WI38 (cell line): Measurements from ENCODE around the gene GCH1.

Experiments
- H3K4me3 ChIP-seq: 2 replicates; pipeline ENCODE4 v1.5.1; 2011; ENCODE audit warnings: low read depth, mild to moderate bottlenecking, control low read depth, low read length
- TF ChIP-seq, protein P1 (sequence below): IDR thresholded peaks from 2 replicates; pipeline ENCODE4 v1.5.1; 2012; ENCODE audit warnings: low read depth, mild to moderate bottlenecking, control low read depth, low read length

GCH1 gene, protein sequence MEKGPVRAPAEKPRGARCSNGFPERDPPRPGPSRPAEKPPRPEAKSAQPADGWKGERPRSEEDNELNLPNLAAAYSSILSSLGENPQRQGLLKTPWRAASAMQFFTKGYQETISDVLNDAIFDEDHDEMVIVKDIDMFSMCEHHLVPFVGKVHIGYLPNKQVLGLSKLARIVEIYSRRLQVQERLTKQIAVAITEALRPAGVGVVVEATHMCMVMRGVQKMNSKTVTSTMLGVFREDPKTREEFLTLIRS

DNA sequence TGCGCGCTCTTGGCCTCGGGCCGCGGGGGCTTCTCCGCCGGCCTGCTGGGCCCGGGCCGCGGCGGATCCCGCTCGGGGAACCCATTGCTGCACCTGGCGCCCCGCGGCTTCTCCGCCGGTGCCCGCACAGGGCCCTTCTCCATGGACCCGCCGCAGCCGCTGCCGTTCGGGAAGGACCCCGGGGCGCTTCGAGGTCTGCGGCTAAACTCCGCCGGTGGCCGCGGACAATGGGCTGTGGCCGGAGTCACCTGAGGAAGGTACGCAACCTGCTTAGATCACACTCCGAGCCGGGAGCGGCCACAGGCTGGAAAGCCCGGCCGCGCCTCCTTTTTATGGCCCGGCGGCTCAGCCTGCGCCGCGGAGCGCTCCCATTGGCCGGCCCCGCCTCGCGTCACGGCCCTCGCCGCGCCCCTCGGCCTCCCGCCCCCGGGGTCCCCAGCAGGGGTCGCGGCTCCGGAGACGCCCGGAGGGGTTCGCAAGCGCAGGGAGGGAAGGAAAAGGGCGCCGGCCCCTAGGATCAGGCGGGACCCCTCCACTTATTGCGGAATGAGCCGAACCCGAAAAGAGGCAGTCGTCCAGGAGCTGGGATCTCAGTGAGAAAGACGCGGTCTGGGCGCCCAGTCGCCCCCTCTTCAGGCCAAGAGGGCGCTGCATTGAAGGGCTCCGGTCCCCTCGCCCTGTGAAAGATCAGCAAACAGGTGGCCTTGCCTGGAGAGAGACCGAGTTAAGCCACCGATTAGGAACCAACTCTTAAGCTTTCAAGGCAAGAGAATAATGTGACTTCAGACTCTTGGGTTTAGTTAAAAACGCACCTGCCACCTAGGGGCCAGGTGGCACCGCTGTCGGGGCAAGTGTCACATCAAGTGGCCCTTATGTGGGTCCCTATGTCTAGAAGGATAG is at the start of gene GCH1:
TSS of gene GCH1 (minus strand) at position 306 of the 900 bp plus-strand sequence. CDS start at position 143, 163 bp downstream.
- TF ChIP-seq, protein P1, sequence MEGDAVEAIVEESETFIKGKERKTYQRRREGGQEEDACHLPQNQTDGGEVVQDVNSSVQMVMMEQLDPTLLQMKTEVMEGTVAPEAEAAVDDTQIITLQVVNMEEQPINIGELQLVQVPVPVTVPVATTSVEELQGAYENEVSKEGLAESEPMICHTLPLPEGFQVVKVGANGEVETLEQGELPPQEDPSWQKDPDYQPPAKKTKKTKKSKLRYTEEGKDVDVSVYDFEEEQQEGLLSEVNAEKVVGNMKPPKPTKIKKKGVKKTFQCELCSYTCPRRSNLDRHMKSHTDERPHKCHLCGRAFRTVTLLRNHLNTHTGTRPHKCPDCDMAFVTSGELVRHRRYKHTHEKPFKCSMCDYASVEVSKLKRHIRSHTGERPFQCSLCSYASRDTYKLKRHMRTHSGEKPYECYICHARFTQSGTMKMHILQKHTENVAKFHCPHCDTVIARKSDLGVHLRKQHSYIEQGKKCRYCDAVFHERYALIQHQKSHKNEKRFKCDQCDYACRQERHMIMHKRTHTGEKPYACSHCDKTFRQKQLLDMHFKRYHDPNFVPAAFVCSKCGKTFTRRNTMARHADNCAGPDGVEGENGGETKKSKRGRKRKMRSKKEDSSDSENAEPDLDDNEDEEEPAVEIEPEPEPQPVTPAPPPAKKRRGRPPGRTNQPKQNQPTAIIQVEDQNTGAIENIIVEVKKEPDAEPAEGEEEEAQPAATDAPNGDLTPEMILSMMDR = peak; percentile 18
- peak within 1 kb of the TSS; percentile 69 for H3K4me3 ChIP-seq

DNA sequence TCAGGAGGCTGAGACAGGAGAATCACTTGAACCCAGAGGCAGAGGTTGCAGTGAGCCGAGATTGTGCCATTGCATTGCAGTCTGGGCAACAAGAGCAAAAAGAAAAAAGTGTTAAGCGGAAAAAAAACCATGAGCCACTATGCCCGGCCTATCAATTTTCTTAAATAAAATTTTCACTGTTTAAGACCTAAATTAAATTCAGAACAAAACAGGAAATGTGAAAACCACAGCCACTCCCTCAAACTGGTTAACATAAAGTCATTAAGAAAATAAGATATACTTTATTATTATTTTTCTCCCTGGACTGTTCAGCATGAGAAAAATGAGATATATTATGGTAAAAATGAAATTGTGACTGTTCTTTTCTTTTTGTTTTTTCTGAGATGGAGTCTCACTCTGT is 44.6 kb upstream of the GCH1 start:
- TF ChIP-seq, protein P1 = no peak
- no peak overlapping the region for H3K4me3 ChIP-seq

DNA sequence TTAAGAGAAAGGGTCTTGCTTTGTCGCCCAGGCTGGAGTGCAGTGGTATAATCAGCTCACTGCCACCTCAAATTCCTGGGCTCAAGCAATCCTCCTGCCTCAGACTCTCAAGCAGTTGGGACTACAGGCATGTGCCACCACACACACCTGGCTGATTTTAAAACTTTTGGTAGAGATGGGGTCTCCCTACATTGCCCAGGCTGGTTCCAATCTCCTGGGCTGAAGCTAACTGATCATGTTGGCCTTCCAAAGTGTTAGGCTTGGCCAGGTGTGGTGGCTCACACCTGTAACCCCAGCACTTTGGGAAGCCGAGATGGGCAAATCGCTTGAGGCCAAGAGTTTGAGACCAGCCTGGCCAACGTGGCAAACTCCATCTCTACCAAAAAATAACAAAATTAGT is 43.9 kb upstream of the GCH1 start:
- TF ChIP-seq, protein P1 = no peak
- no peak overlapping the region for H3K4me3 ChIP-seq

DNA sequence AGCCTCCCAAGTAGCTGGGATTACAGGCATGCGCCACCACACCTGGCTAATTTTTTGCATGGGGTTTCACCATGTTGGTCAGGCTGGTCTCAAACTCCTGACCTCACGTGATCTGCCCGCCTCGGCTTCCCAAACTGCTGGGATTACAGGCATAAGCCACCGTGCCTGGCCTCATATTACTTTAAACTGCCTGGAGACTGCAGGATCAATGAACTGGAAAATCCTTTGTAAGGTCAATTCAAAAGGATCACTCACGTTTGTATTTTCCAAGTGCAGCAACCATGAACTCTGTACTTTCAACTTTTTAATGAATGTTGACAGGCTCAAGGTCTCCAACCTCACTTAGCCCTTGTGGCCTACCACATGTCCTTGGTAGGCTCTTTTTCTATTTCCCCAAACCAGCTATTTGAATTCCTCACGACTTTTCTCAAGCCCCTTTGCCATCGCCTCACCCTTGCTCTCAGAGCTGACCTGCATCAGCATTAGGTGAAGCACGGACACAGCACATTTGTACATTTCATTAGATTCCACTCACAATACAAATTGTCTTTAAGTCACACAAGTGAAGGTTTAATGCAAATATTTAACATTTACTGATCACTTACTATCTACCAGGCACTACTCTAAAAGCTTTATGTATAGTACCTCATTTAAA is 42.2 kb upstream of the GCH1 start:
- TF ChIP-seq, protein P1 = no peak
- H3K4me3 ChIP-seq = no peak overlapping the region

DNA sequence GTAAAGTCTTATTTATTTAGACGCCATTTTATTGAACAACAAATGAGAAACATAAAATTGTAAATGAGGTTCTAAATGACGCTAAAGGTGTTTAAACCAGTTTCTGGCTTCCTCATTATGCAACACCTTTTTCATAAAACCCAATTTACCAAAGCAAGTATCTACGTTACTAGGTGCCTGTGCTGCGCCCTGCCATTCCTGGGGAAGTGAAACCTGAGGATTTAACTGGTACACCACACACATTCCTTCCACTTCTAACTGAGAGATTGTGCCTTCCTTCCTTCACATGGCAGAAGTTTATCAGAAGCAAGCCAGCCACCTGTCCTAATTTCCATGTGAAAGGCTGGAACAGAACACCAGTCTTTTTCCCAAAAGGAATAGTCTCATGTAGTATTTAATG is 40.3 kb upstream of the GCH1 start:
- H3K4me3 ChIP-seq = no peak overlapping the region

DNA sequence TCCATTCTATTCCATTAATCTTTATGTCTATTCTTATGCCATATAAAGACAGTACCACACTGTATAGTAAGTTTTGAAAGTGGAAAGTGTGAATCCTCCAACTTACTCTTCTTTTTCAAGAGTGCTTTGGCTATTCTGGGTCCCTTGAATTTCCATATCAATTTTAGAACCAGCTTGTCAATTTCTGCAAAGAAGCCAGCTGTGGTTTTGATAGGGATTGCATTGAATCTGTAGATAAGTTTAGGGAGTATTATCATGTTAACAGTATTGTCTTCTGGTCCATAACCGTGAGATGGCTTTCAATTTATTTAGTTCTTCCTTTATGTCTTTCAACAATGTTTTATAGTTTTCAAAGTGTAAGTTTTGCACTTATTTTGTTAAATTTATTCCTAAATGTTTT is 34.2 kb upstream of the GCH1 start:
- H3K4me3 ChIP-seq = no peak overlapping the region
- TF ChIP-seq, protein P1 = no peak

More for the DNA sequence above, 40.3 kb upstream of the GCH1 start:
- TF ChIP-seq, protein P1 = no peak

DNA sequence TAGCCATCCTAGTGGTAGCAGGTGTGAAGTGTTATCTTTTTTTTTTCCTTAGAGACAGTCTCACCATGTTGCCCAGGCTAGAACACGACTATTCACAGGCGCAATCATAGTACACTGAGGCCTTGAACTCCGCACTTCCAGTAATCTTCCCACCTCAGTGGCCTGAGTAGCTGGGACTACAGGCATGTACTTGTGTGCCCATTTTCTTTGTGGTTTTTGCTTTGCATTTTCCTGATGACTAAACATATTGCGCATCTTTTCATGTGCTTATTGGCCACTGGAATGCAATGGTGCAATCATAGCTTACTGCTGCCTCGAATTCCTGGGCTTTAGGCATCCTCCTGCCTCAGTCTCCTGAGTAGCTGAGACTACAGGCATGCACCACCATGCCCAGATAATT is 33.3 kb upstream of the GCH1 start:
- TF ChIP-seq, protein P1 = no peak
- no peak overlapping the region for H3K4me3 ChIP-seq
